T47D (cell line): ENCODE measurements around the gene LORICRIN.
A peak's percentile ranks its signal among the peaks of the same experiment; 100 is the strongest.
"Not testable (repeated sequence)": the region's sequence is repeated elsewhere in the genome, so short reads cannot be mapped to it uniquely, and the experiment has no call there.

Experiments used
- DNase-seq, 2 experiments: peaks; one replicate each; pipeline versions ENCODE4 v3.0.0 to v3.0.0-alpha.2; 2011 to 2012; ENCODE audit warnings: low read depth in 1 of 2, low spot score in 1 of 2
- JUND ChIP-seq: IDR thresholded peaks from 2 replicates; pipeline ENCODE4 v1.6.1; 2012; ENCODE audit warnings: low read depth
- in situ Hi-C: cut with HindIII; loops from 2 replicates; pipeline ENCODE4 v1.10.0; 2016; ENCODE audit warnings: low sequenced_read_pairs, low pct_unique_long_range_greater_than_20kb

The LORICRIN gene, protein sequence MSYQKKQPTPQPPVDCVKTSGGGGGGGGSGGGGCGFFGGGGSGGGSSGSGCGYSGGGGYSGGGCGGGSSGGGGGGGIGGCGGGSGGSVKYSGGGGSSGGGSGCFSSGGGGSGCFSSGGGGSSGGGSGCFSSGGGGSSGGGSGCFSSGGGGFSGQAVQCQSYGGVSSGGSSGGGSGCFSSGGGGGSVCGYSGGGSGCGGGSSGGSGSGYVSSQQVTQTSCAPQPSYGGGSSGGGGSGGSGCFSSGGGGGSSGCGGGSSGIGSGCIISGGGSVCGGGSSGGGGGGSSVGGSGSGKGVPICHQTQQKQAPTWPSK

DNA sequence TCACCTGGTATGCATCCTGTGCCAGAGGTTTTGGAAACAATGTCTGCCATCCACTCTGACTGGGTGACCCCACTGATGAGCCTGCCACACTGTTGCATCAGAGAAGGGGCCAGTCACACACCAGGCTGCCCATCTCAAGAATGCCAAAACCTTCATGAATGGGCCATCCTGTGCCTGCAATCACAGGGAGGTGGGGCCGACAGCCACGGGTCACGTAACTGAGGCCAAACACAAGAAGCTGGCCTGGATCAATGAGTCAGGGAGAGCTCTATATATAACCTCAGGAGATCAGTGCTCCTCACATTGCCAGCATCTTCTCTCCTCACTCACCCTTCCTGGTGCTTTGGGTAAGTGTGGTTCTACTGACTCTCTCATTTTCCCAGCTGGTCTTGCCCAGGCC is at the start of gene LORICRIN:
LORICRIN (plus strand) TSS at position 301 of the 400 bp plus-strand sequence. CDS start 1,263 bp downstream, outside the sequence.
- no peak for DNase-seq
- in situ Hi-C loops = no loop called here
- TF ChIP-seq JUND = no peak

DNA sequence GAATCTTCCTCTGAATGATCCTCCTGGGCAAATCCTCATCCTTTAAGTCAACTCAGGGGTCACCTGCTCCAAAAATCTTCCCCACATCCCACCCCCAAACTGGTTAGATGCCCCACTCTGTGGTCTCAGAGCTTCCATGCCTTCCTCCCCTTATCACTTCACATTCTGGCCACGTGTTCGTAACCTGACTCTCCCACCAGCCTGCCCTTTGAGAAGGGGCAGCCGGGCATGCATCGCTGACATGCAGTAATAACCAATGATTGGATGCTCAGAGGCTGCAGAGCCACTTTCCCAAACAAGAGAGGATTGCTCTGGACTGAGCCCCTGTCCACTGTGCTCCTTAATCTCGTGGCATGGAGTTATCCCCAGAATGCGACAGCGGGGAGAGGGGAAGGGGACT is 49.3 kb upstream of the LORICRIN start:
- TF ChIP-seq JUND = no peak
- in situ Hi-C loops = no loop called here
- no peak for DNase-seq

DNA sequence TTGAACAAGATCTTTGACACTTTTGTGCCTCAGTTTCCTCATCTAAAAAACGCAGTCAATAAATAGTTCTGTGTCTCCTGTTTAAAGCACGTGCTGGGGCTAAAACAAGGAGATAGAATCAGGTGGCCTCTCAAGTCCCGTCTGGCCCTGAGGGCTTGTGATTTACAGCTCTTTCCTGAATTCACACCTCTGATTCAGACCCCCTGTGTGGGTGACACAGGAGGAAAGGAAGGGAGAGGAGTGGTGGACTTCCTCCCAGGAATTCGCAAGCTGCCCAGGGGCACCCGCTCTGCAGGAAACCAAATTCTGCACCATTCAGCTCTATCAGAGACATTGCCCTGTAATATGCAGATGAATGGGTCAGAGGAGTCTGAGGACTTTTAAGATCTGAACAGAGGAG is 47.3 kb upstream of the LORICRIN start:
- no peak for DNase-seq
- no peak for TF ChIP-seq JUND
- in situ Hi-C loops = no loop called here

DNA sequence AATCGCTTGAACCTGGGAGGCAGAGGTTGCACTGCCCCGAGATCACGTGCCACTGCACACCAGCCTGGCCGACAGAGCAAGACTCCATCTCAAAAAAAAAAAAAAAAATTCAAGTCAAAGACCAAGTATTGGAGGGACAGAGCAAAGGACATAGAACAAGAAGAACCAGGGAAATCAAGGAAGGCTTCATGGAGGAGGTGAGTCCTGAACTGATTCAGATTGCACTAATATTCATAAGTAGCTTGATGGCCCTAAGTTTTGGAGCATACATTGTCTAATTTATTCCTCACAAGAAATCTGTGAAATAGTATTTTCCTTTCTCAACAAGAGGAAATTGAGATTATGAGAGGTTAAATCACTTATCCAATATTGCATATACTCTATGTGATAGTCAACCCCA is 46.0 kb upstream of the LORICRIN start:
- no peak for DNase-seq
- no peak for TF ChIP-seq JUND
- in situ Hi-C loops = no loop called here

DNA sequence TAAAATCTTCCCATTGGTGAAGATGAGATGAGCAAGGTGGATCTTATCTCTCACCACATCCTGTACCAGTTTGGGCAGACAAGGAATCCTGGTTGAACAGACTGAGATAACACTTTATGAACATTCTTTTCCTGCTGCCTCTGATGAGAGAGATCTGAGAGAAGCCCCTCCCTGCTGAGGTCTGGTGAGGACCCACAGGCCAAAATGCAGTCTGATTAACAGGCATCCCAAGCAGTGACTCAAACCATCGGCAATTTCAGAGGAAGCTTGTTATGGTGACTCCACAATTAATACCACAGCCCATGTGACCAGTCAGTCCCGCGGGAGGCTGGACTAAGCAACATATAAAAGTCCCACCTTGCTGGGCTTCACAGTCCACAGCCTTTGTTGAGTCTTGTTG is 42.3 kb upstream of the LORICRIN start, which contains the start of gene PRR9:
PRR9 (plus strand) TSS at position 373 of the 400 bp plus-strand sequence. CDS start 561 bp downstream, outside the sequence.
- in situ Hi-C loops = no loop called here
- TF ChIP-seq JUND = no peak
- DNase-seq = no peak

DNA sequence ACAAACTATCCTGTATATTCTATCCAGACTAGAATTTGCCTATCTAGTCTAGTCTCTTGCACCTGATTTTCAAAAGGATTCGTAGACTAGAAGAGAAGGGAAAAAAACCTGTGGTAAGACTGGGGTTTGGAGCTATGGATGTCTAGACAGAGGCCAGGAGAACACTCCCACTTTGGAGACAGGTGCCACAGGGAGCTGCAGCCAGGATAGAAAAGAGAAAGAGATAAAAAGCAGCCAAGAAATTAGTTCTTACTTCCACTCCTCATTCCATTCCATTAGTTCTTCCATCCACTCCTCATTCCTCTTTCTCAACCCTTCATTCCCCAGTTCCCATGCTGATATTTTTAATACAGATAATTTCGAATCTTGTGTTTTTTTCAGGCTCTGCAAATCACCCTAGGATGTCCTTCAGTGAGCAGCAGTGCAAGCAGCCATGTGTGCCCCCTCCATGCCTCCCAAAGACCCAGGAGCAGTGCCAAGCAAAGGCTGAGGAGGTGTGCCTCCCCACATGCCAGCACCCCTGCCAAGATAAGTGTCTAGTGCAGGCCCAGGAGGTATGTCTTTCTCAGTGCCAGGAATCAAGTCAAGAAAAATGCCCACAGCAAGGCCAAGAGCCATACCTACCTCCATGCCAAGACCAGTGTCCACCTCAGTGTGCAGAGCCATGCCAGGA is 41.6 kb upstream of the LORICRIN start:
- TF ChIP-seq JUND = no peak
- DNase-seq = no peak
- in situ Hi-C loops = no loop called here

DNA sequence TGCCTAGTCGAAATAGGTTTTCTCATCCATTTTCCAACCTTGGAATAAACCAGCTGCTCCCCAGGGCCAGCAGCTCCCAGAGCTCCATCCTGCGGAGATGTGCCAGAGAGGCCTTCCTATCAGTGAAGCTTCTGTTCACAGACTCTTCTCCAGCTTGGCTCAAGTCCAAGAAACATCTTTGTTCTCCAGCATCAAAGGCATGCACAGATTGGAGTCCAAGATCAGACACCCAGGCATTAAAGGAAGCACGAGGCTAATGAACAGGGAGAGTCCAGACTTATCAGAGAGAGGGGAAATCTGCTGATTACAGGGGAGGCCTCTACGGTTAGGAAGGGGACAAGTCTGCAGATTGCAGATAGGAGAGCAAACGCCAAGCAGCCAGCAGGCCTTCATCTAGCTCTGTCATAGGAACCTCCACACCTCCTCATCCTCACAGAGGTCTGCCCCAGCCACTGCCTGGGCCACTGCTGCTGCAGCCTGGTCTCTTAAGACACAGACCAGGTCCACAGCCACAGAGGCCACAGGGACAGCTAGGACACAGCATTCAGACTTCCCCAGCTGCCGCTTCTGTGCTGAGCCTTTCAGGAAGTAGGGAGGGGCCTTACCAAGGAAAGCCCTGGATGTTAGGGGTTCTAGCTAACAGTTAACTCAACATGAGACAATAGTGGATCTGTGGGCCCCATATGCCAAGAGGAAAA is 38.7 kb upstream of the LORICRIN start:
- in situ Hi-C loops = no loop called here
- no peak for TF ChIP-seq JUND
- DNase-seq = no peak

DNA sequence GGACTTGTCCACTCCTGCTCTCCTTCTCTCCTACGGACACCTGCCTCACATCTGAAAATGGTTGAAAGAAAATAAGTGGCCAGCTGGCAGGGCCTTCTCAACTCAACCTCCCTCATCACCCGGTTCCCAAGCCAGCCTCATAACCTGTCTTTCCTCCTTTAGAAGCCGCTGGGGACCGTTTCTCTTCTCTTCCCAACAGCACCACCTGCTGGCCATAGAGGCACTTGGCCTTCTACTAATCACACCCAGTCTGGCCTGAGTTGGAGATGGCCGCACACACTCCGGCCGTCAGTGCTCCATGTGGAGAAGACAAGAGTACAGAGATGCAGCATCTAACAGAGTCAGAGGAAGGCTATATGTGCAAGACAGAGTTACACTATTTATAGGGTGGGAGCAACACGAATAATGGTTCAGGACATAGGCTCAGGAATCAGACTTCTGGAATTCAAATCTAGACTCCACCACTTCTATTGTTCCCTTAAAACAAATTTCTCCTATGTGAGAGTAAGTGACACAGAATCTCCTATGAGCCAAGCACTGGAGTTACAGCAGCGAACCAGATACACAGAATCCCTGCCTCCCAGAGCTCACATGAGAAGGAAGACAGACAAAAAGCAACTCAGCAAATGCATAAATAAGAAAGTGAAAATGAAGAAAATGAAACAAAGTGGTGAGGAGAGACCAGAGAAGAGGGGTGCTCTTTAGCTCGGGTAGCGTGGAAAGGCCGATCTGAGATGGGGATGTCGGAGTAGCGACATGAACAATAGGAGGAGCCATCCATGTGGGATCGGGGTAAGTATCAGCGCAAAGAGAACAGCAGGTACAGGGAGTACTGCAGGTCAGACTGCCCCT is 36.2 kb upstream of the LORICRIN start:
- in situ Hi-C loops = not testable (repeated sequence)
- DNase-seq = peak; percentile 39 to 88

DNA sequence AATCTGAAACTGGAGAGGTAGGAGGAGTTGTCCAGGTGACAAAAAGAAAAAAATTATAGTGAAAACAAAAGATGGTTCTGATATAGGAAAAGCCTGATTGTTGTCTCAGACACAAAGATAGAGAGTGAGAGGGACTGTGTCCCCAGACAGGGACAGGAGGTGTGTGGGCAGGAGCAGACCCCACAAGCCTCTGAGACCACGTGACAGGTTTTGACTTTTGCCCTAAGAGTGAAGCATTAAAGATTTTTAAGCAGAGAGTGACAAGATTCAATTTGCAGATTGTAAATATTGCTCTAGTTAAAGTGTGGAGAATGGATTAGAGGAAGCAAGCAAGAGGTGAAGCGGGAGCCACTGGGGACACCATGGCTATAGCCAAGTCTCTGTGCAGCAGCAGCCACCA is 31.7 kb upstream of the LORICRIN start:
- no peak for DNase-seq
- no peak for TF ChIP-seq JUND
- in situ Hi-C loops = no loop called here

DNA sequence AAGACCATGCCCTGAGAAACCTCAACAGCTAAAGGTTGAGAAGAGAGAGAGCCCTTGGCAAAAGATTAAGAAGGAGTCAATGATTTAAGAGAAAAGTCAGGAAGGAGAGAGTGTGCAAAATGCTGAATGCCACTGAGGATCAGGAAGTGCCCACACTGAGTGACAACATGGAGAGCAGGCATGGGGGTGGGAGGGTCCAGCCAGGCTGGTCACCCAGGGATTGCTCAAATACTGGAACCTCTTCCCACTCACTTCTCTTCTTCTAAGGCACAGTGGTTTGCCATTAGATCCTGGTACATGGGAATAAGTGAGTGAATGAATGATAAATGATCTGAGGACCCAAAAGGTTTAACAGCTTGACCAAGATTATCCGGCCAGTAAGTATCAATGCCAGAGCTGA is 31.0 kb upstream of the LORICRIN start:
- in situ Hi-C loops = no loop called here

DNA sequence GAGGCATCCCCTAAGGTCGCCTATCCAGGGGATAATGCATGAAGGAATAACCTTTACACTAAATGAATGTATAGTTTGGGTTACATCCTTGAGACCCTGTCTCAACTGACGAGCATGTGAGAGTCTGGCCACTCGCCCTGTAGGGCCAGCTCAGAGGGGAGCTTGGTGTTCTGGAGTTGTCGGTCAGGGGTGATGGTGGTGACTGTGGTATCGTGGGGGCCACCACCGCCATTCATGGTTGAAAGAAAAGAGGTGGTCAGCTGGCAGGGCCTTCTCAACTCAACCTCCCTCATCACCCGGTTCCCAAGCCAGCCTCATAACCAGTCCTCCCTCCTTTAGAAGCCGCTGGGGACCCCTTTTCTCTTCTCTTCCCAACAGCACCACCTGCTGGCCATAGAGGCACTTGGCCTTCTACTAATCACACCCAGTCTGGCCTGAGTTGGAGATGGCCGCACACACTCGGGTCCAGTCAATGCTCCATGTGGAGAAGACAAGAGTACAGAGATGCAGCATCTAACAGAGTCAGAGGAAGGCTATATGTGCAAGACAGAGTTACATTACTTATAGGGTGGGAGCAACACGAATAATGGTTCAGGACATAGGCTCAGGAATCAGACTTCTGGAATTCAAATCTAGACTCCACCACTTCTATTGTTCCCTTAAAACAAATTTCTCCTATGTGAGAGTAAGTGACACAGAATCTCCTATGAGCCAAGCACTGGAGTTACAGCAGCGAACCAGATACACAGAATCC is 30.2 kb upstream of the LORICRIN start:
- in situ Hi-C loops = not testable (repeated sequence)

More for the DNA sequence above, 31.0 kb upstream of the LORICRIN start:
- DNase-seq = no peak
- TF ChIP-seq JUND = no peak

DNA sequence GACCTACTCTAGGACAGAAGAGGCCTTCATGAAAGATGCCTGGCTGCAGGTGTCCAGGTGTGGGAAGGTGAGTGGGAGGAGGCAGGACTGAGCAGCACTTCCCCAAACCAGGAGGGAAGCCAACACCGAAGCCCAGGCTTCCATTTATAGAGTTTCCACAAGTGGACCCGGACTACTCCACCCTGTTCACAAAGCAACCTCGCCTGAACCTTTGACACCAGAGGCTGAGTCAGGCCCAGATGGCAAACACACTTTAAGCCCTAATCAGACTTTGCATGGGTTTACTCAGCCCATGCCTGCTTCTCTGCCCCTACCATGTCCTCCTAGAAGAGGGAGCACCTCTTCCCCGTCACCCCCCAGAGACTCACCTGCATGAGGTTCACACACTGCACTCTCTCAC is 28.1 kb upstream of the LORICRIN start:
- TF ChIP-seq JUND = no peak
- in situ Hi-C loops = no loop called here
- DNase-seq = no peak

More for the DNA sequence above, 30.2 kb upstream of the LORICRIN start:
- DNase-seq = not testable (repeated sequence)
